ENCODE results near the gene CAD. TPM values are rescaled to one million over a fixed set of nuclear protein-coding genes. Genes with fewer than 3 reads are reported as not detected.

Gene CAD
- total RNA-seq, 2 experiments from 2014 or later, result 156 to 158 TPM

- POLR2A ChIA-PET, result interaction anchor here (1.1 kb wide), 1 partner anchor 16 kb away, joined by 3 read pairs; no protein-coding TSS in a partner anchor
- CTCF ChIA-PET, result no interaction called here
These were observed 592 bp upstream of the CAD start for GRCh38 chr2:27216416-27217137.

GRCh38 chr2:27218614-27219013 is 1.4 kb downstream of the CAD start:
- CTCF ChIA-PET, result no interaction called here
- POLR2A ChIA-PET, result interaction anchor here (0.6 kb wide), 1 partner anchor 47 kb away, joined by 3 read pairs; no protein-coding TSS in a partner anchor

- POLR2A ChIA-PET, result no interaction called here
- CTCF ChIA-PET, result interaction anchor here (1.6 kb wide), 1 partner anchor 84 kb away, joined by 5 read pairs; no protein-coding TSS in a partner anchor
These were observed 1.9 kb downstream of the CAD start for GRCh38 chr2:27219091-27219490.

- ChIA-PET CTCF (interaction anchor here (0.5 to 1.6 kb wide), 2 partner anchors 83 to 162 kb away, joined by 3 to 5 read pairs; no protein-coding TSS in a partner anchor), POLR2A (interaction anchor here (1.3 kb wide), 1 partner anchor 9 kb away, joined by 3 read pairs; no protein-coding TSS in a partner anchor)
These were observed 2.9 kb downstream of the CAD start for GRCh38 chr2:27220091-27220490.

- ChIA-PET POLR2A (no interaction called here), CTCF (no interaction called here)
These were observed 4.0 kb downstream of the CAD start for GRCh38 chr2:27221166-27221565.

DNA sequence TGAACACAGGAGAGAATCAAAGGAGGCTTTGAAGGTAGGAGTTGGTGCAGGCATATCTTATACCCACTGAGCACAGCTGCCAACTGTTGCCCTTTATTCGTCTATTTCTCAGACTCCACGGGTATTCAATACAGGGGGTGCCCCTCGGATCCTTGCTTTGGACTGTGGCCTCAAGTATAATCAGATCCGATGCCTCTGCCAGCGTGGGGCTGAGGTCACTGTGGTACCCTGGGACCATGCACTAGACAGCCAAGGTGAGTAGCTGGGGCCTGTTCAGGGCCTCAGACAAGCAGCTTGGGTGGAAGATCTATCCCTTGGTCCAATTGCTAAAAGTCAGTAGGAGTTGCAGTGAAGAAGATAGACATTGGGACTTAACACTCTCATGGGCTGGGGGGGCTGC is 5.2 kb downstream of the CAD start:
- ChIA-PET CTCF (interaction anchor here (1.0 to 1.5 kb wide), 2 partner anchors 35 to 43 kb away, joined by 3 to 5 read pairs; no protein-coding TSS in a partner anchor), POLR2A (no interaction called here)

GRCh38 chr2:27223416-27223815 is 6.2 kb downstream of the CAD start:
- ChIA-PET CTCF (interaction anchor here (1.5 kb wide), 1 partner anchor 56 kb away, joined by 6 read pairs; no protein-coding TSS in a partner anchor), POLR2A (no interaction called here)

- ChIA-PET CTCF (interaction anchor here (1.4 kb wide), 2 partner anchors 23 to 78 kb away, joined by 4 to 5 read pairs; no protein-coding TSS in a partner anchor), POLR2A (interaction anchor here (0.8 kb wide), 1 partner anchor 14 kb away, joined by 3 read pairs; no protein-coding TSS in a partner anchor)
These were observed 8.4 kb downstream of the CAD start for GRCh38 chr2:27225526-27225925.

- CTCF ChIA-PET, result no interaction called here
- POLR2A ChIA-PET, result no interaction called here
These were observed 10.3 kb downstream of the CAD start for GRCh38 chr2:27227501-27227900.

DNA sequence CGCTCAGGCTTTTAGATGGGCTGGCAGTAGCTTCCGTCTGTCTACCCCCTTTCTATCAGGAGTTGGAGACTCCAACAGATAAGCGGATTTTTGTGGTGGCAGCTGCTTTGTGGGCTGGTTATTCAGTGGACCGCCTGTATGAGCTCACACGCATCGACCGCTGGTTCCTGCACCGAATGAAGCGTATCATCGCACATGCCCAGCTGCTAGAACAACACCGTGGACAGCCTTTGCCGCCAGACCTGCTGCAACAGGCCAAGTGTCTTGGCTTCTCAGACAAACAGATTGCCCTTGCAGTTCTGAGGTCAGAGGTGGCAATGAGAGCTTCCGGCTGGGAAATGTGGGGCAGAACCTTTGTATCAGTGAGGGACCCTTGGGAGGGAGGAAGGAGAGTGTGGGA is 14.8 kb downstream of the CAD start:
- ChIA-PET CTCF (interaction anchor here (1.6 to 1.8 kb wide), 2 partner anchors 9 to 71 kb away, joined by 3 to 6 read pairs; no protein-coding TSS in a partner anchor), POLR2A (interaction anchor here (1.1 to 1.5 kb wide), 2 partner anchors 15 to 16 kb away, joined by 3 read pairs; partner anchors contain the start of gene CAD)

- POLR2A ChIA-PET, result no interaction called here
- CTCF ChIA-PET, result interaction anchor here (0.5 to 1.8 kb wide), 4 partner anchors 8 to 125 kb away, joined by 3 to 6 read pairs (median 4); no protein-coding TSS in a partner anchor
These were observed 16.2 kb downstream of the CAD start for GRCh38 chr2:27233341-27233740.

DNA sequence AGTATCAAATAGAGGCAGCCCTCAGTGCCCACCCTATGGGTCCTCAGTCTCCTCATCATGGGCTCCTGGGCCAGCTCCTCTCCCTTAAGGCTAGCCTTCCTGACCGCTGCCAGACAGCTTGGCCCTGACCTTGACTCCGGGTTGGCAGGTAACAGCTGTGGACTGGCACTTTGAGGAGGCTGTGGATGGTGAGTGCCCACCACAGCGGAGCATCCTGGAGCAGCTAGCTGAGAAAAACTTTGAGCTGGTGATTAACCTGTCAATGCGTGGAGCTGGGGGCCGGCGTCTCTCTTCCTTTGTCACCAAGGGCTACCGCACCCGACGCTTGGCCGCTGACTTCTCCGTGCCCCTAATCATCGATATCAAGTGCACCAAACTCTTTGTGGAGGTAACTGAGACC is 19.0 kb downstream of the CAD start:
- ChIA-PET CTCF (interaction anchor here (0.7 kb wide), 1 partner anchor 1800 kb away, joined by 3 read pairs; no protein-coding TSS in a partner anchor), POLR2A (no interaction called here)

GRCh38 chr2:27236626-27237025 is 19.5 kb downstream of the CAD start:
- CTCF ChIA-PET, result interaction anchor here (0.7 kb wide), 1 partner anchor 1799 kb away, joined by 3 read pairs; no protein-coding TSS in a partner anchor
- POLR2A ChIA-PET, result no interaction called here

DNA sequence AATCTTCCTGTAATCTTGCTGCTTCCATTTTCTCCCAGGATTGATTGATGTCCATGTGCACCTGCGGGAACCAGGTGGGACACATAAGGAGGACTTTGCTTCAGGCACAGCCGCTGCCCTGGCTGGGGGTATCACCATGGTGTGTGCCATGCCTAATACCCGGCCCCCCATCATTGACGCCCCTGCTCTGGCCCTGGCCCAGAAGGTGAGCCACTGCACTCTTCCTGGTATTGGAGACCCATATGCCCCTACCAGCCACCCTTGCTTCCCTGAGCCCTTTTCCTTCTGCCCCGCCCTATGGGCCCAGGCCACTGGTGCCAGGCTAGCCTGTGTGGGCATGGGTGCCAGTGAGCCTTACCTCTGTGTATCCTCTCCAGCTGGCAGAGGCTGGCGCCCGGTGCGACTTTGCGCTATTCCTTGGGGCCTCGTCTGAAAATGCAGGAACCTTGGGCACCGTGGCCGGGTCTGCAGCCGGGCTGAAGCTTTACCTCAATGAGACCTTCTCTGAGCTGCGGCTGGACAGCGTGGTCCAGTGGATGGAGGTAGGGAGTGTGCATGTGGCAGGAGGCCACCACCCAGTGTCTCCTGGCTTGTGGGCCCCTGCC is 20.3 kb downstream of the CAD start:
- ChIA-PET POLR2A (no interaction called here), CTCF (interaction anchor here (0.6 kb wide), 1 partner anchor 35 kb away, joined by 5 read pairs; no protein-coding TSS in a partner anchor)

GRCh38 chr2:27238976-27239375 is 21.8 kb downstream of the CAD start:
- ChIA-PET CTCF (no interaction called here), POLR2A (no interaction called here)

DNA sequence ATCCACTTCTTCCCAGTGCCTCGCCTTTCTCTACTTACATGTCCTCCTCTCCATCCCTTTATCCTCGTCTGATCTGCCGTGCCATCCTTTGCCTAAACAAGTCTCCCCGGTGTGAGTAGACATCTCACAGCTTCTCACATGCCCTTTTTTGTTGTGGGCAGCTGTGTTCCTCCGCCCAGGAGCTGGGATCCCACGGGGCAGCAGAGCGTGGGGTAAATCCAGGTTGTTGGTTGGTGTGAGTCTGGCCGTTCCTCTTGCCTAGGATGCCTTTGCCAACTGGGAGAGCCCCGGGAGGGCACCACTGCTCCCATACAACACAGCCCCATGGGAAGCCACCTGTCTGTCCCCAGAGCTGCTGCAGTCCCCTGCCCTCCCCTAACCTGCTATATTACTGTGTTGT is 23.2 kb downstream of the CAD start:
- CTCF ChIA-PET, result interaction anchor here (1.0 to 2.9 kb wide), 3 partner anchors 8 to 22 kb away, joined by 3 to 11 read pairs (median 6); no protein-coding TSS in a partner anchor
- POLR2A ChIA-PET, result interaction anchor here (0.6 kb wide), 1 partner anchor 11 kb away, joined by 3 read pairs; no protein-coding TSS in a partner anchor

DNA sequence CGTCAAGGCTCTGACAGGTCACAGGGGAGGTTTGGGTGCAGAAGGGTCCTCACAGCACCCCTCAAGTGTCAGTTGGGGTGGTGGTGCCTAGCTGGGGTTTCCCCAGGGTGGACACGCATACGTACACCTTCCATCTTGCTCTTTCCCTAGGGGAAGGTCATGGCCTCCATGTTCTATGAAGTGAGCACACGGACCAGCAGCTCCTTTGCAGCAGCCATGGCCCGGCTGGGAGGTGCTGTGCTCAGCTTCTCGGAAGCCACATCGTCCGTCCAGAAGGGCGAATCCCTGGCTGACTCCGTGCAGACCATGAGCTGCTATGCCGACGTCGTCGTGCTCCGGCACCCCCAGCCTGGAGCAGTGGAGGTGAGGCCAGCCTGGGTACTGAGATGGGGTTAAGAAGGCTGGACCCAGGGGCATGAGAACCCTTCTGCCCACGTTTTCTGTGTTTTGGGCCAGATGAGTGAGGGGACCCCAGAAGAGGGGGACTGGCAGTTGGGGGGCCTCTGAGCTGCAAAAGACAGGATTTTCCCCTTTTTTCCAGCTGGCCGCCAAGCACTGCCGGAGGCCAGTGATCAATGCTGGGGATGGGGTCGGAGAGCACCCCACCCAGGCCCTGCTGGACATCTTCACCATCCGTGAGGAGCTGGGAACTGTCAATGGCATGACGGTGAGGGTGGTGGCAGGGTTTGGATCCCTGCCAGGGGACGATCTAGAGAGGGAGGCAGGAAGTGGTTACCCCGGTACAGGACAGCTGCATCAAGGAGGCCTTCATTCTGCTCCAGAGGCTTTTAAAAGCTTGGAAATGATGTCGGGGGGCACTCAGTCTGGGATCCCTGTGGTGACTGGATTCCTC is 24.8 kb downstream of the CAD start:
- ChIA-PET CTCF (interaction anchor here (1.0 to 2.9 kb wide), 4 partner anchors 9 to 38 kb away, joined by 3 to 11 read pairs (median 5); no protein-coding TSS in a partner anchor), POLR2A (interaction anchor here (0.7 kb wide), 1 partner anchor 348 kb away, joined by 3 read pairs; no protein-coding TSS in a partner anchor)

- POLR2A ChIA-PET, result no interaction called here
These were observed 25.4 kb downstream of the CAD start for GRCh38 chr2:27242614-27242951.

More at GRCh38 chr2:27242614-27242951, 25.4 kb downstream of the CAD start:
- CTCF ChIA-PET, result interaction anchor here (0.7 to 2.9 kb wide), 2 partner anchors 8 to 12 kb away, joined by 4 to 11 read pairs; no protein-coding TSS in a partner anchor

Data from activated CD8-positive, alpha-beta memory T cell treated with anti-CD3 and anti-CD28 coated beads for 36 hours (primary cell).